MM.1S (cell line): ENCODE data around the gene STRIT1.

ENCODE experiments used
- CTCF ChIP-seq: fragments of 300-600 bp; sonication (generic); IDR thresholded peaks from 2 replicates; pipeline ENCODE4 v1.5.1; 2016; ENCODE audit warnings: antibody characterized with exemption, low read length, mixed read lengths
- EZH2 ChIP-seq: fragments of 300-600 bp; sonication (generic); optimal IDR thresholded peaks from 2 replicates; pipeline ENCODE3; 2017; ENCODE audit warnings: low read depth, mild to moderate bottlenecking, antibody characterized with exemption, low read length, mixed read lengths
- EZH2phosphoT487 ChIP-seq: fragments of 300-600 bp; sonication (generic); IDR thresholded peaks from 2 replicates; pipeline ENCODE4 v1.6.1; 2018; ENCODE audit warnings: antibody characterized with exemption, low read length

- TF ChIP-seq EZH2phosphoT487 = no peak
- no peak for TF ChIP-seq CTCF
- no peak for TF ChIP-seq EZH2
These were observed 40.9 kb upstream of the STRIT1 start for GRCh38 chr3:155334215-155334913.
